Left colon (tissue), 2 donors: ENCODE measurements around the gene TLR7. TPM values are rescaled to one million over a fixed set of nuclear protein-coding genes. Genes with fewer than 3 reads are reported as not detected.

Source experiments
- ATAC-seq: fragments of 200-7000 bp; cut with Tn5 transposase; one replicate; pipeline ENCODE4 v1.9.1; 2020; ENCODE audit warnings: mild to moderate bottlenecking, moderate library complexity
- DNase-seq, 2 donors: peaks; one replicate each; pipeline ENCODE4 v3.0.0-alpha.2; 2020
- intact Hi-C, 2 donors: fragments of 100-400 bp; cut with DNase I in 1 of 2; cut with micrococcal nuclease in 1 of 2; formaldehyde crosslinking; loops; one replicate each; pipeline versions ENCODE4 v1.11.2 to v1.14.0; 2022; cut with DNase I, micrococcal nuclease
- total RNA-seq, 2 donors: library from RNA; stranded (reverse); fragmentation: NEBNext Ultra II Directional; extraction: Animal tissue kit (Norgen Biotek cat#: 25700); gene quantifications; one replicate each; pipeline ENCODE4 v1.2.1, GENCODE V29; 2021
- donor health status: DM: no; HTN: no; CAD: no.
- donor health status: DM: yes; HTN: yes; CAD: no.

Gene TLR7
- total RNA-seq, 2 donors from 2014 or later, result 0.27 to 2.0 TPM

DNA sequence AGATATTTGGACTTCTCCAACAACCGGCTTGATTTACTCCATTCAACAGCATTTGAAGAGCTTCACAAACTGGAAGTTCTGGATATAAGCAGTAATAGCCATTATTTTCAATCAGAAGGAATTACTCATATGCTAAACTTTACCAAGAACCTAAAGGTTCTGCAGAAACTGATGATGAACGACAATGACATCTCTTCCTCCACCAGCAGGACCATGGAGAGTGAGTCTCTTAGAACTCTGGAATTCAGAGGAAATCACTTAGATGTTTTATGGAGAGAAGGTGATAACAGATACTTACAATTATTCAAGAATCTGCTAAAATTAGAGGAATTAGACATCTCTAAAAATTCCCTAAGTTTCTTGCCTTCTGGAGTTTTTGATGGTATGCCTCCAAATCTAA, 20.3 kb downstream of the TLR7 start:
- DNase-seq (no peak), ATAC-seq (no peak)
- intact Hi-C loops, result no loop called here

DNA sequence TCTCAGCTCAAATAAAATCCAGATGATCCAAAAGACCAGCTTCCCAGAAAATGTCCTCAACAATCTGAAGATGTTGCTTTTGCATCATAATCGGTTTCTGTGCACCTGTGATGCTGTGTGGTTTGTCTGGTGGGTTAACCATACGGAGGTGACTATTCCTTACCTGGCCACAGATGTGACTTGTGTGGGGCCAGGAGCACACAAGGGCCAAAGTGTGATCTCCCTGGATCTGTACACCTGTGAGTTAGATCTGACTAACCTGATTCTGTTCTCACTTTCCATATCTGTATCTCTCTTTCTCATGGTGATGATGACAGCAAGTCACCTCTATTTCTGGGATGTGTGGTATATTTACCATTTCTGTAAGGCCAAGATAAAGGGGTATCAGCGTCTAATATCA, 20.9 kb downstream of the TLR7 start:
- ATAC-seq (no peak), DNase-seq (no peak)
- intact Hi-C loops, result no loop called here

DNA sequence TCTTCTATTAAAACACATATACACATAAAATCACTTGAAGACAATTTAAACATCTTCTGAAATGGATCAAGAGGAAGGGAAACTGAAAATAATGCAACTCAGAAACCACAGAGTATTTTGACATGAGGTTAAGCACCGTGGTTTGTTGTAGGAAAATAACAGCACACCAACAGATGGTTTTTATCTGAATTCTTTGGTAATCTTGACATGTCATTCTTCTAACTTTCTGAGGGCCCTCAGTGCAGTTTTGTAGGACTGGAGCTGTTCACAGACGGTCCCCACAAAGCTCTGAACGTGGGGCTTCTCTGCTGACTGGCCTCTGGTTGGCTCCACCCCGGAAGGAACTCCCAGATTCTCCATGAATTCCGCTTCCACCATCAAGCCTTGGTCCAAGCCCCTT, 23.6 kb downstream of the TLR7 start:
- intact Hi-C loops, result loop anchor here in 1 of 2 donors (5.0 kb wide), 1 partner anchor 73 kb away; no protein-coding TSS in a partner anchor
- DNase-seq, result no peak
- no peak for ATAC-seq

DNA sequence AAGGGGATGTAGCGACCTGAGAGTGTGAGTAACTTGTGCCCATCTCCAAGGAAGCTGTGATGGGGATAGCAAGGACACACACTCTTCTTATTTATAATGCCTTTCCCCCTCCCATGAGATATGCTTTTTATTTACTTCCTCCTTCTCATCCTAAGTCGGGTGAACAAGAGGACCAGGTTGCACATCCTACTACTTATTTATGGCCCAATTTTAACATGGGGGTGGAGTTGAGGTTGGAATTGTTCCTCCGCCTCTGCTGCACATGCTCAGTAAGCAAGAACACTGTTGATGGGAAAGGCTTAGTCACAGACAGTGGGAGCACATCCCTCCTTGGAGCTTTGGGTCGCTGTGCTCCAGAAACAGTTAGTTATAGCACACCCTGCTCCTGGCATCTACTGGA, 24.3 kb downstream of the TLR7 start:
- intact Hi-C loops, result loop anchor here in 1 of 2 donors (5.0 kb wide), 1 partner anchor 74 kb away; no protein-coding TSS in a partner anchor
- ATAC-seq, result no peak
- no peak for DNase-seq

DNA sequence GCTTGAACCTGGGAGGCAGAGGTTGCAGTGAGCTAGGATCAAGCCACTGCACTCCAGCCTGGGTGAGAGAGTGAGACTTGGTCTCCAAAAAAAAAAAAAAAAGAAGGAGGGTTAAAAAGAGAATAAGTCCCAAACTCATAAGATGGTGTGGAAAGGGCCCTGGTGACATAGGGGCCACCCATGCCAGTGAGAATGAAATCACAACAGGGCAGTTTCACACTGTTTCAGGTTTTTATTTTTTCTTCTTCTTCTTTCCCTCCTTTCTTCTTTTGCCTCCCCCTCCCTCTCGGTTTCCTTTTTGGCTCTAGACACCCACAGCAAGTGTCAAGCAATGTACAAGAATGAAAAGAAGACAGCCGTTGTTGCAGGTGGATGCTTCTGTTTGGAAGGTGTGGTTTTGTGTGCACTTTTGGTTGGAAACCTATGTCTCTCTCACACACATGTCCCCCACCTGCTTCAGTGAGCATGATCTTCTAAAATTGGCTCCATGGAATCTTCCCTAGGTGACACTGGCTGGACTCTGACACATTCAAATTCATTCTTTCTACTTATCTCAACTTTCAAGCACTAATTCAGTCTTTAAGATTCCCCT, 25.1 kb downstream of the TLR7 start:
- ATAC-seq, result no peak
- intact Hi-C loops, result loop anchor here in 1 of 2 donors (5.0 kb wide), 1 partner anchor 75 kb away; no protein-coding TSS in a partner anchor
- DNase-seq, result no peak

DNA sequence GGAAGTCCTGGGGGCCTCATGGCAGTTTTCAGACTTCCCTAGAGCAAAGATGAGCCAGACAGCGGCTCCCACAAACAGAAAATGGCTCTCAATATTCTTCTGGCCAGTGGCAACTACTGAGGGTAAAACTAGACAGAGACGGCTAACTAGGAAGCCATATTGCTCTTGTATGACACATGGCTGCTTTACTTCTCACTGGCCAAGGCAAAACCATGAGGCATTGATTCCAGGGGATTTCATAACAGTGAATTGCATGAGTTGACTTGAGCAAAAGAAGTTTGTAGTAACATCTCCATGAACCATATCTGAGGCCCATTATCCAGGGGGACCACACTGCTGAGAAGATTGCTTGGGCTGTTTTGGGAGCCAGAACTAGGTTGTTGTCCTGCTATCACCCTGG, 25.8 kb downstream of the TLR7 start:
- ATAC-seq (no peak), DNase-seq (no peak)
- intact Hi-C loops, result loop anchor here in 1 of 2 donors (5.0 kb wide), 1 partner anchor 75 kb away; no protein-coding TSS in a partner anchor

DNA sequence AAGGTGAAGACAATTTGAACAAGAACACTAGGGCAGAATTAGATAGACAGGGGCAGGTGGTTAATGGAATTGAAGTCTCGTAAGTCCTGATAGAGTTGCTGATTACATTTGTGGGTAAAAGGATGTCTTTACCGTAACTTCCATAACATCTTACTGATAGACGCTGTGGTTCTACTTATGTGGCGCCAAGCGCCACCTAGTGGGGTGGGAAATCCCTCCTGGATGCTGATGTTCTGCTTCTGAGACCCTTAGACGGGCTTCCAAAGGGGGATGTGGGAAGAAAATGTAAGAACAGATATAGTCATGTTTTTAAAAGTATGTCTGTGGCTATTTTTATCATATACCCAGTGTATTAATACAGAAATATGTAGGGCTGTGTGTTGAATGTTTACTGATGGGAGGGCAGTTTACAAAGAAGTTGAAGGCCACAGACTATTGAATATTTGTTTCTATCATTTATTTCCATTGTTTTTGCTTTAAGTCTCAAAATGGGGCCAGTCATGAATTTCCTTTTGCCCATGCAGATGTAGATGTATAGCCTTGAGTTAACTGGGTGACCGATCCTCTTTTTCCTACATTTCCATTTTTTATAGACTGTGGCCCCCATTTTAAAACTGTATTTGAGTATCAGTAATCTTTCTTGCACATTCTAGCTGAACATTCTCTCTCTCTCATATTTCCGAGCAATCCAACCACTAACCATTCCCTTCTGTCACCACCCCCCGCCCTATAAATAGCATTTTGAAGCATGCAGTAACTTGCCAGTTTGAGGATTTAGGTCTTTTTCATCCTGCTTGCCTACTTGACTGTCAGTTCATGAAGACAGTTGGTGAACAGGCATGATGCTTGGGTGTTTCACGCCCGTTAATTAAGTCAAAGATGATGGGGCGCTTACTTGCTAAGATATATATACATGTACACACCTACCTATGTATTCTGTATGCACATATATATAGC, 27.5 kb downstream of the TLR7 start:
- intact Hi-C loops, result loop anchor here in 1 of 2 donors (5.0 kb wide), 1 partner anchor 77 kb away; no protein-coding TSS in a partner anchor
- DNase-seq (peak in 1 of 2 donors; percentile 66), ATAC-seq (peak; percentile 59)

DNA sequence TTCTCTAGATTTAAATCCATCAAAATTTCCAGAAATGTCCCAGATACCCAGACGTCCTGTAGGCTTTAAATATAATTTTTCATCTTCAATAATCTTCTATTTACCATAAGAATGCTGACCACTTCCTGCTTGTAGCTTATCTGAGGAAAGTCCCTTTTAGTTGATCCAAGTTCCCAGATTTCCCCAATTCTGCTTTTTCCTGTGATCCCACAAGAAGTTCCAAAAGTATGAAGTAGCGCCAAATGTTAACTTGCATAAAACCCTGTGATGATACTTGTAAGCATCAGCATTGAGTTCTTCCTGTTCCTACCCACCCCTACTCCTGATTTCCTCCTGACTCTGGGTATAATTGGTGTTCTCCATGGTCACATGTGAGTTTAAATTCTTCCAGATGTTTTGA, 29.0 kb downstream of the TLR7 start:
- intact Hi-C loops, result no loop called here
- no peak for DNase-seq

DNA sequence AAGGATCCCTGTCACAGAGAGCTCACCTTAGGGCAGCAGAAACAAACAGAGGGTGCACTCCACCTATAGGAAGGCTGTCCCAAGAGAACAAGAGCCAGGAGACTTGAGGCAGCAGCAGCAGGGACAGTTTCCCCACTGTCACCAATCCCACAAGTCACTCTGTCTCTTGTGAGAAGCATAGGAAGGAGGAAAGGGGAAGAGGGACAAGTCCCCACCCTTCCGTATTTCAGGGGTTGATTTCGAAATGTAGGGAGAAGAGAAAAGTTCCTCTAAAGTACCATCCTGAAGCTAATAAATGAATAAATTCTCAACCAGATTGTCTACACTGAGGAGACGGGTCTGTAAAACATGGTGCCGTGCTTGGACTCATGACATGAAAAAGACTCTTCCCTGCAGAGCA, 30.1 kb downstream of the TLR7 start:
- intact Hi-C loops, result no loop called here
- DNase-seq (no peak), ATAC-seq (no peak)

More for the DNA sequence above, 29.0 kb downstream of the TLR7 start:
- ATAC-seq, result no peak

DNA sequence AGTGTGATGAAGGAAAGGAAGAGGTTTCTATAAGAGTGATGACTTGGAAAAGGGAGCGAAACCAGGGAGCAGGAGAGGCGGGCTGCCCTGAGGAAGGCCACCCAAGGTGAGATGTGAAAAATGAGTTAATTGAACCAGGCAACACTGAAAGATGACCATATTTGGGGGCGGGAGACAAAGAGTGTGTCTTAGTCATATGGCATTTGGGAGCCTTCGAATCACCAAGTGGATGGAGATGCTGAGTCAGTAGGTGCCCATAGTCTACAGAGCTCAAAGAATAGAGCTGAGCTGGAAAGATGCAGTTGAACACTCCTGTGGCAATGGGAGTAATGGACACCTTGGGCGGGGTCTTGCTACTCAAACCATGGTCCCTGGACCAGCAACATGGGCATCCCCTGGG, 31.2 kb downstream of the TLR7 start:
- intact Hi-C loops, result no loop called here
- ATAC-seq, result no peak

DNA sequence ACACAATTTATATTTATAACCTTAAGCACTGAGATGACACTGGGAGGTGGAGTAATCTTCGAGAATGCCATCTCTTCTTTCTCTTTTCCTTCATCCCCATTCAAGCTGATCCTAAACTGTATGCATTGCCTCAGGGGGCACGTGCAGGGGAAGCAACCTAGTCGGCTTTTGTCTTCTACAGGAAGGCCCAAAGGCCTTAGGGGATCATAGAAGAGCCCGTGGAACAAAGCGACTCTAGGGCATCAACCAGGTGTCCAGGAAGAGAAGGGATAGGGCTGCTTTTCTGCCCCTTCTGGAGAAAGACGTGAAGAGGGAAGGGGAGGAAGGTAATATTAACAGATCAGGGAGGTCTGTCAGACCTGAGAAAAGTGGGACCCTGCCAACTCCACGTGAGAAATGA, 32.6 kb downstream of the TLR7 start:
- no peak for DNase-seq
- ATAC-seq, result no peak
- intact Hi-C loops, result no loop called here

More for the DNA sequence above, 31.2 kb downstream of the TLR7 start:
- no peak for DNase-seq

DNA sequence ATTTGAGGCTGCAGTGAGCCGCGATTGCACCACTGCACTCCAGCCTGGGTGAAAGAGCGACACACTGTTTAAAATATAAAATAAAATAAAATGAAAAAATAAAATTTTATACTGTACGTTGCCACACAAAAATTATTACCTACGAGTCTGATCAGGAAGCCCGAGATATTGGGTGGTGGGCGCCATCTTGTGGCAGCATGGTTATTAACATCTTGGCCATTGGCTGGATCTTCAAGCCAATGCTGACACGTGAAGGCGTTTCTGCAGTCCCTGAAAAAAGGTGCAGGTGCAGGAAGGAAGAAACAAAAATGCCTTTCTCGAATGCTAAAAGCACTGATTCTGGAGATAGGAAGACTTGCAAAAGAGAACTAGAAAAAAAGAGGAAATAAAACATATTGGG, 34.6 kb downstream of the TLR7 start:
- DNase-seq, result peak; percentile 49 to 80
- ATAC-seq, result peak; percentile 74
- intact Hi-C loops, result no loop called here

DNA sequence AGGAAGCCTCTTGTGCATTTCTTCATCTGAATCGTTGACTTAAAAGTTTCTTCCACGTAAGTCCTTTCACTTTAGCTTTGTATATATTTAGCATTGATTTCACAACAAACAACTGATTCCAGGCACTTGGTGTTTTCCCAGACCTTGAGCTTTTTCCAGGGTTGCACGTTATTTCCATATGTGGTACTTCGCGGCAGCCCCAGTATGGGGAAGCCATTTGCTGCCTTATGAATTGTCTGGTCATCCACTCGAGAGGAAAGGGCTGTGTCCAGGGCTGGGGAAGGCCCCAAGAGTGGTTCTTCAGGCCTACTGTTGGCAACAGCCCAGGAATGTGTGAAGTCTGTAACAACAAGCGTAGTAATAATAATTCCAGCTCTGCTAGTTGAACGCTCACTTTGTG, 36.8 kb downstream of the TLR7 start:
- intact Hi-C loops, result no loop called here
- DNase-seq (no peak), ATAC-seq (no peak)

DNA sequence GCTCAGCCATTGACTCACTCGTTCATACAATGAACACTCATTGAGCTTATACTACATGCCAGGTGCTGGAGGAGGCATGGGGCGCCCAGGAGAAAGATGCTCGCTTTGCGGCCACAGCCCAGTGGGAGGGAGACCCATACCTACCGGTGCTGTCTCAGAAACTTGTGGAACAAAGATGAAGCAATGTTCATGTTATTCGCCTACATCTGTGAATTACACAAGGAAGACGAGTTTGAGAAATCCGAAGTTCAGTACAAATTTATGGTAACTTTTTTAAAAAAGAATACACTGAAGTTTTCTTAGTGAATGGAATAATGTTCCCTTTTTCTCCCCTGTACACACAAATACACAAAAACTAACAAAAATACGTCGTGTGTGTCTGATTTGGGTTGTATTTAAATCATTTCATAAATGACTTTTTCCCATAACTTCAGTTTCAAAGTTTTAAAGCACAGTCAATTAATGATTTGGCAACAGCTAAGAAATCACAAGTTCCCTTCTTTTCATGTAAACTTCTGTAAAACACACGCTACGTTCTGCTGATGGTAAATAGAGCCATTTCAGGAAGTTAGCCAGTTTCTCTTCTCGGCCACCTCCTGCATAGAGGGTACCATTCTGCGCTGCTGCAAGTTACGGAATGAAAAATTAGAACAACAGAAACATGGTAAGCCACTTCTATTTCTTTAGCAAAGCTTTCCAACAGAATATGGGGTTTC, 39.3 kb downstream of the TLR7 start, which contains the start of gene TLR8:
TSS of gene TLR8 (plus strand) at position 575 of the 716 bp plus-strand sequence. CDS start at position 662, 87 bp downstream.
- intact Hi-C loops, result no loop called here
- DNase-seq, result no peak
- ATAC-seq, result no peak

DNA sequence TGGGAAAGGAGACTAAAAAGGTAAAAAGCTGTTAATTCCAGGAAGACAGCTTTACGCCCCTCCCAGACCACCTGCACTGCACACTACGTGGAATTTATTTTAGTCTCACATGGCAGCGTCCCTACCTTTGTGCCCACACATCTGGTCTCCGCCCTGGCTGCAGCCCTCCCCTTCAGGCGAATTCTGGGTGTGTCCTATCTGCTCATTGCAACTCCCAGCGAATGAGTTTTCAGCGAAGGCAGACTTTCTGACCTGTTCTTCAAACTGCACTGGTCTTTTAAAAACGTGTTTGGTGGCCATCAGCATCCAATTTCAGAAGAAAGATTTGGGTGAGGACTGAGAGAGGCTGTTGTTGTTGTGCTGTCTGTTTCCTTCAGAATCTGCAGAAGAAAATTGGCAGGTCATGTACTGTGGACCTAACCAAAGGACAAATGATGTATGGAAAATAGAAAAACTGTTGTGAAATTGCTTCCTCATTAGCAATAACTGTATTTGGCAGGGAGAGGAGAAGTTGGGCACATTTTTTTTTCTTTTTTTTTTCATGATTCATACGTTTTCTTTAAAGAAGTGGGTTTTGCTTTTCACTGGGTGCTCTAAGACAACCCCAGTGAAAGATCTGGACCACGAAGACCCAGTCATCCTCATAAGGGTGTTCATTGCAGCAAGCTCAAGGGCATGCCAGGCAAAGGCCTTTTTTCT, 43.7 kb downstream of the TLR7 start:
- ATAC-seq (peak; percentile 62), DNase-seq (no peak)
- intact Hi-C loops, result no loop called here

DNA sequence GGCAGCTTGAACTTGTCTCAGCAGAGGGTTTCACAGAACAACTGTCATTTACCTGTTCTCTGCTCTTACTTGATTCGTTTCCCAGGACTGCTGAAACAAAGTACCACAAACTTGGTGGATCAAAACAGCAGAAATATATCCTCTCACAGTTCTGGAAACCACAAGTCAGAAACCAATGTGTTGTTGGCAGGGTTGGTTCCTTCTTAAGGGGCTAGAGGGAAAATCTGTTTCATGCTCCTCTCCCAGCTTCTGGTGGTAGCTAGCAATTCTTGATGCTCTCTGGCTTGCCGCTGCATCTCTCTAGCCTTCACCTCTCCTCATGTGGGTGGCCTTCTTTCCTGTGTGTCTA, 44.2 kb downstream of the TLR7 start:
- ATAC-seq (no peak), DNase-seq (no peak)
- intact Hi-C loops, result no loop called here

DNA sequence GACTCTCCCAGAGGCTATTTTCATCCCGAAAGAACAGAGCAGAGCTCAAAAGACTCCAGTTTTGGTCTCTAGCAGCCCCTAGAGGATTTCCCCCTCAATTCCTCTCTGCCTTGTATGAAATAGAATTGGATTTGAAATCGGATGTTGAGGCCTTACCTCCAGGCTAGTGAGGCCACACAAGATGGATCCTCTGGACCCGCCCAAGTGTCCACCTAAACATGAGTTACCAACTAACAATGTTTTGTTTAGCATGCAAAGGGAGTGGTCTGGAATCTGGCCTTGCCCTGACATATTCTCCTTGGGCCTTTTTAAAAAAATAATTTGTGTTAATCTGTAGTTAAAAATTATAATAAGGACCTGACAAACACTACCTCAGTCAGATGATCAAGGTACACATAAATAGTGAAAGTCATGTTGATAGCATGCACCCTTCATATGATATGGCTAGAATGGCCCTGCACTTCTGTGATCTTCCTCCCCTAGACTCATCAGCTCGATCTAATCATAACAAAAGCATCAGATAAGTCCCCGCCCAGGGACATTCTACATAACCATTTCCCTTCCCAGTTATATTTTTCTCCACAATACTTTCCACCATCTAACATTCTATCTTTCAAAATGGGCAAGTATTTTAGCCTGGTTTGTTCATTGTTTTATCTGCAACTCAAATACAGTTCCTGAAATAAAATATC, 46.1 kb downstream of the TLR7 start:
- DNase-seq (no peak), ATAC-seq (no peak)
- intact Hi-C loops, result no loop called here

DNA sequence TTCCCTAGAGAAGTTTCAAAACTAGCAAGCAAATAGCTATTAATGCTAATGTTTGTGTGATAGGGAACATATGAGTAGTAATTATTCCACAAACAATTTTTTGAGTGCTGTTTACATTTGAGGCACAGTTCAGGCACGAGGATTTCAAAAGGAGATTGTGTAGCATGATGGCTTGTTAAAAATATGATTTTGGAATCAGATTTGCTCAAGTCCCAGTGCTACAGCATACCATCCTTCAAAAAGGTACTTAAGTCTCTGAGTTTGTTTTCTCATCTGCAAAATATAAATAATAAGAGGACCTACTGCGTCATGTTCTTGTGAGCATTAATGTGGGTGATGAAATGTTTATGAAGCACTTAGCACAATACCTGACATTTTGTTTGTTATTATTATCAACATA, 50.9 kb downstream of the TLR7 start:
- ATAC-seq (no peak), DNase-seq (no peak)
- intact Hi-C loops, result no loop called here
